Measurements from ENCODE around the gene PTGFR.

DNA sequence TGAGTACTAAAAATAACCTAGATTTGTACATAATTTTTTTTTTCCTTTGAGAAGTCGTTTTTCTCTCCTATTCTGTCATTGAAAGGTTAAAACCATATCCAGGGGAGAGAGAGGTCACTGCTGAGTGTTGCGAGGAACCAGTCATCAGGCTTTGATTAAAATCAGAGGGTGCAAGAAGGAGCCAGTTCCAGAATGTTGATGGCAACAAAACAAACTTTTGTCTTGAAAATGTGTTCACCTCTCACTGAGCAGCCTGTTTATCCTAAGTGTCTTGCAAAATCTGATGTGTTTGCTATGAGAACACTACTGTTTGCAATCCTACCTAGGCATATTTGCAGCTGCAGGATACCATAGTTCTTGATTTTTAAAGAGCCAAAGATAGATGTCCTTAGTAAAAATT lies 25.9 kb downstream of the PTGFR start:
- TF ChIP-seq EGR1 (IDR thresholded peaks at IDR 0.05) = no peak
- no peak for TF ChIP-seq MAX (IDR thresholded peaks at IDR 0.05)
- TF ChIP-seq CREB1 (IDR thresholded peaks at IDR 0.05; ENCODE audit: low read depth) = no peak
- TF ChIP-seq REST (IDR thresholded peaks at IDR 0.05; ENCODE audit: low read depth) = no peak
- TF ChIP-seq NFIC (IDR thresholded peaks at IDR 0.05) = no peak
- TF ChIP-seq RAD21 (IDR thresholded peaks at IDR 0.05; ENCODE audit: low read depth) = no peak
- no peak for TF ChIP-seq ZBTB7A (IDR thresholded peaks at IDR 0.05; ENCODE audit: low read depth)
- TF ChIP-seq USF1 (IDR thresholded peaks at IDR 0.05) = no peak
- no peak for TF ChIP-seq TAF1 (IDR thresholded peaks at IDR 0.05; ENCODE audit: low read depth)
- no peak for TF ChIP-seq EP300 (IDR thresholded peaks at IDR 0.05; ENCODE audit: borderline replicate concordance)
- TF ChIP-seq TEAD4 (IDR thresholded peaks at IDR 0.05) = no peak
- no peak for TF ChIP-seq CEBPB (IDR thresholded peaks at IDR 0.05)
- TF ChIP-seq YY1 (IDR thresholded peaks at IDR 0.05; ENCODE audit: low read depth) = no peak

All from Ishikawa (cell line).